BLaER1 treated with 17β-estradiol and CSF1 and Interleukin-3, amounts not matched to agents 10 nM and 100 nM (cell line): ENCODE results near the gene NUDC.

ENCODE experiments used
- H3K27ac ChIP-seq, 11 experiments: shearing (Covaris generic); formaldehyde crosslinking; 2 replicates each; pipeline ENCODE4 v1.8.1; 2022
- H3K27me3 ChIP-seq, 11 experiments: shearing (Covaris generic); formaldehyde crosslinking; 2 replicates each; pipeline ENCODE4 v1.8.1; 2022
- H3K36me3 ChIP-seq, 11 experiments: shearing (Covaris generic); formaldehyde crosslinking; 2 replicates each; pipeline ENCODE4 v1.8.1; 2022
- H3K4me1 ChIP-seq, 10 experiments: shearing (Covaris generic); formaldehyde crosslinking; 2 replicates each; pipeline ENCODE4 v1.8.1; 2022
- H3K4me2 ChIP-seq, 11 experiments: shearing (Covaris generic); formaldehyde crosslinking; 2 replicates each; pipeline ENCODE4 v1.8.1; 2022
- H3K4me3 ChIP-seq, 10 experiments: shearing (Covaris generic); formaldehyde crosslinking; 2 replicates each; pipeline ENCODE4 v1.8.1; 2022
- H3K9ac ChIP-seq, 11 experiments: shearing (Covaris generic); formaldehyde crosslinking; 2 replicates each; pipeline ENCODE4 v1.8.1; 2022
- H3K9me3 ChIP-seq, 11 experiments: shearing (Covaris generic); formaldehyde crosslinking; replicated peaks in 1 of 11; 2 replicates each; pipeline ENCODE4 v1.8.1; 2022
- H4K20me1 ChIP-seq, 11 experiments: shearing (Covaris generic); formaldehyde crosslinking; 2 replicates each; pipeline ENCODE4 v1.8.1; 2022
- Cebpa-rat ChIP-seq, 11 experiments: shearing (Covaris generic); IDR thresholded peaks; 2 replicates each; pipeline ENCODE4 v1.8.1; 2022

The NUDC gene

DNA sequence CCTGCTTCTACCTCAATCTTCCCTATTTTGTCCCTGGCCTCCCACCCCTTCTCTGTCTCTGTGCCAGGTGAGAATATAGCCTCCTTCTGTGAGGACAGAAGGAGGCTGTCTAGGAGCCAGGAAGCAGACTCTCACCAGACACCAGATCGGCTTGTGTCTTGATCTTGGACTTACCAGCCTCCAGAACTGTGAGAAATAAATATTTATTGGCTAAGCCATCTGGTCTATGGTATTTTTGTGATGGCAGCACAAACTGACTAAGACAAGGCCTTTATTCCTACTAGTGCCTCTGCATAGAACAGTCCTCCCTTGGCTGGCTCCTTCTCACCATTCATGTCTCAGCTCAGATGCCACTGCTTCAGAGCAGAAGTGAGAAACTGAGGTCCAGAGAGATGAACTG lies 33.3 kb upstream of the NUDC start:
- Histone ChIP-seq H3K27ac (no peak overlapping the region; a peak in 1 of 22 replicates), H3K4me2 (peak overlapping the region in 8 of 11 experiments; percentile 86 to 98 (median 95); a peak in 13 of 22 replicates), H3K9ac (peak overlapping the region; percentile 19 to 97 (median 91); a peak in 17 of 22 replicates), H3K36me3 (peaks cover 67 to 87% (median 78%) of the 10 kb centered on the region in 11 experiments), H3K27me3 (no peaks in the 10 kb centered on the region), H3K4me3 (0 out of 20 replicates have a peak overlapping the region, but pooled peaks of 1 of the 10 experiments have one; percentile 99), H3K9me3 (no peaks in the 10 kb centered on the region), H3K4me1 (peaks cover 14 to 25% (median 22%) of the 10 kb centered on the region in 10 experiments), H4K20me1 (peaks cover 12 to 63% (median 42%) of the 10 kb centered on the region in 11 experiments; a peak in 16 of 22 replicates)
- TF ChIP-seq Cebpa-rat (IDR thresholded peaks at IDR 0.05), result no peak

DNA sequence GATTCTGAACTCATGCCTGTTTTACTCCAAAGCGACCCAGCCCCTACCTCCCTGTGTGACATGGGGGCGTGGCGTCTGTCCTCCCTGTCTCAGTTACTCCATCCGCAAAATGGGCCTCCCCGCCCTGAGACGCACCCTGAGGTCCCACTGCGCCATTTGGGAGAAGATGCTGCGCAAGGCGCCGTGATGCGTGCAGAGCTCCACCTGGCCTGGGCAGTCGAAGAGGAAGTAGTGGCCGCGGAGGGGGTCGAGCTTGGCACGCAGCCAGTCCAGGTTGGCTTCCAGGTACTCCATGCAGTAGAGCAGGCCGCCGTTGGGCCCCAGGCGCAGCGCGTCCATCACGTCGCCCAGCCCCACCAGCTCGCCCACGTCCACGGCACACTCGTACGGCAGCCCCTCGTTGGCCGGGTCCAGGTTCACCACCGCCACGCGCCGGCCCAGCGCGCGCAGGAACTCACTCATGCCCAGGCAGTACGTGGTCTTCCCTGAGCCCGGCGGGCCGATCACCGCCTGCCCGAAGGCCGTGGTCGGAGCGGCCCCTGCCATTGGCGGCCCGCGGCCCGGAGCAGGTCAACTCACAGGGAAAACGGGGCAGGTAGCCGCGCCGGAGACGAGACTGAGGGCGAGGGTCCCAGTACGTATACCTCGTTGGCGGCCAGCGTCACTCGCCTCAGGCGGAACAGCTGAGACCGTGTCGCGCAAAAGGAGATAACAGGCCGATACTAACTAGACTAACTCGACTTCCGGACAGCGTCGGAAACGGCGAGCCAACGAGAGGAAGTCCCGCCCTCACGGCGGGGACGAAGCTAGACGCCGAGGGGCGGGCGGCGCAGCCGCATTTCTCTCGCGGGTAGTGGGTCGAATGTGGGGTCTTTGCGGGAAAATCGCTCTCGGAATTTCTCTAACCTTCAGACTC lies 31.7 kb upstream of the NUDC start, which contains the start of gene GPN2:
Gene GPN2 (minus strand): TSS at position 733 of the 916 bp plus-strand sequence. CDS start 187 bp downstream, at position 546.
- Histone ChIP-seq H3K27ac (peak within 1 kb of the TSS; percentile 81 to 93 (median 87)), H3K27me3 (no peaks in the 10 kb centered on the region), H4K20me1 (peaks cover 12 to 57% (median 40%) of the 10 kb centered on the region in 11 experiments; a peak in 16 of 22 replicates), H3K4me1 (peaks cover 14 to 25% (median 23%) of the 10 kb centered on the region in 10 experiments), H3K4me2 (peak within 1 kb of the TSS; percentile 86 to 98 (median 95)), H3K4me3 (peak within 1 kb of the TSS; percentile 81 to 99 (median 90)), H3K36me3 (peaks cover 67 to 87% (median 78%) of the 10 kb centered on the region in 11 experiments), H3K9ac (peak within 1 kb of the TSS; percentile 88 to 97 (median 92)), H3K9me3 (no peaks in the 10 kb centered on the region)
- TF ChIP-seq Cebpa-rat (IDR thresholded peaks at IDR 0.05), result no peak

DNA sequence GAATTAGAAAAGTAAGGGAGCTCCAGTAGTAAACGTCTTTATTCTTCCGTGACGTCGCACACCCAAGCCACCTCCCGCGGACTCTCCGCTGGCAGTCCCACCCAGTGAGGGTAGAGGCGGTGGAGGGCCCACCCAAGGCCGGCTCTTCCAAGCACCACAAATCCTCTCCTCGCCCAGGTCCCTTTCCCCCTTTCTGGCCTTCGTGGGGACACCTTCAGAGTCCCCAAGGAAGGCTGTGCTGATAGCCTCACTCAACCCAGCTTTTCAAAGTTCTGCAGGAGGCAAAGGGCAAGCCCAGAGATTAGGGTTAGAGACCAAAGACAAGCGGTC lies 31.1 kb upstream of the NUDC start:
- H3K9ac ChIP-seq, result peak overlapping the region; percentile 88 to 97 (median 92)
- H3K9me3 ChIP-seq, result no peaks in the 10 kb centered on the region
- H3K27ac ChIP-seq, result peak overlapping the region; percentile 81 to 93 (median 87)
- peaks cover 12 to 56% (median 38%) of the 10 kb centered on the region in 11 experiments; a peak in 16 of 22 replicates for H4K20me1 ChIP-seq
- TF ChIP-seq Cebpa-rat (IDR thresholded peaks at IDR 0.05), result no peak
- peaks cover 14 to 28% (median 24%) of the 10 kb centered on the region in 10 experiments for H3K4me1 ChIP-seq
- H3K27me3 ChIP-seq, result no peaks in the 10 kb centered on the region
- peak overlapping the region; percentile 81 to 99 (median 90) for H3K4me3 ChIP-seq
- H3K36me3 ChIP-seq, result peaks cover 67 to 87% (median 78%) of the 10 kb centered on the region in 11 experiments
- peak overlapping the region; percentile 86 to 98 (median 95) for H3K4me2 ChIP-seq

DNA sequence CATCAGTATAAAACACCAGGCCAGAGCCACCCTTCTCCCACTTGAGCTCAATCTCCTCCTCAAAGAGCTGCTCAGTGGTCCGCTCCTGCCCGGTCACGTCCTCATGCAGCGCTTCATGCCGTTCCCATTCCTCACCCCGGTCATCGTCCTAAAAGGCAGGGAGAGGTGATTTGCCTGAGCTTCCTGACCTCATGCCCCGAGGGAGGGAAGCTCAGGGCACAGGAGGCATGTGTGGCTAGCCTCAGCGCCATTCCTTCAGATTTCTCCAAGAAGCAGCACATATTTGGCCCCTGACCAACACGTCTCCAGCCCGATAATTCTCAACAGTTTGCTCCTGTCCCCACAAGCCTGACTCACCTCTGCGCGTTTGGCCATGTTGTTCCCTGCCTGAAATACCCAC lies 27.3 kb upstream of the NUDC start:
- Histone ChIP-seq H3K4me3 (no peak overlapping the region), H3K27me3 (no peaks in the 10 kb centered on the region), H3K36me3 (peaks cover 65 to 85% (median 77%) of the 10 kb centered on the region in 11 experiments), H3K9me3 (no peaks in the 10 kb centered on the region), H3K27ac (no peak overlapping the region), H3K4me1 (peaks cover 11 to 49% (median 27%) of the 10 kb centered on the region in 10 experiments), H4K20me1 (peaks cover 0 to 47% (median 15%) of the 10 kb centered on the region in 11 experiments; a peak in 15 of 22 replicates), H3K4me2 (no peak overlapping the region), H3K9ac (0 out of 22 replicates have a peak overlapping the region, but pooled peaks of 2 of the 11 experiments have one; percentile 12 to 14)
- TF ChIP-seq Cebpa-rat (IDR thresholded peaks at IDR 0.05), result no peak

DNA sequence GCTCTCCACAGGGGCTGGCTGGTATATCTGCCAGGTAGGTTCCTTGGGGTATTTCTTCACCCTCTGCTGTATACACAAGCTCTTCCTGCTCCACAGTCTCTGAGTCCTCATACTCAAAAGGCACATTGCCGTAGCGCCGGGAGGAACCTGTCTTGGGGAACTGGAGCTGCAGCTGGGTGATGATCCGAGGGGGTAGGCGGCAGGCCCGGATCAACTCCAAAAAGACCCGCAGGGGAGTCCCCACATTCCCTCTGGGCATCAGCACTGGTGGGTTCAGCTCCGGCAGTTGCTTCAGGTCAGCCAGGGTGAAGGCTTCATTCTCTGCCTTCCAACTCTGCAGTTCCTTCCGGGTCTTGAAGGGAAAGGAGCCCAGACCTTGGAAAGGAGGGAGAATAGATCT lies 24.2 kb upstream of the NUDC start:
- Histone ChIP-seq H3K9ac (peak overlapping the region in 4 of 11 experiments; percentile 31 to 98 (median 65); a peak in 4 of 22 replicates), H4K20me1 (peaks cover 0 to 46% (median 12%) of the 10 kb centered on the region in 11 experiments; a peak in 11 of 22 replicates), H3K27me3 (no peaks in the 10 kb centered on the region), H3K36me3 (peaks cover 59 to 68% (median 65%) of the 10 kb centered on the region in 11 experiments), H3K4me2 (peak overlapping the region in 1 of 11 experiments; percentile 96; a peak in 2 of 22 replicates), H3K27ac (no peak overlapping the region), H3K4me1 (peaks cover 20 to 49% (median 27%) of the 10 kb centered on the region in 10 experiments), H3K9me3 (no peaks in the 10 kb centered on the region), H3K4me3 (no peak overlapping the region)
- TF ChIP-seq Cebpa-rat (IDR thresholded peaks at IDR 0.05), result no peak

DNA sequence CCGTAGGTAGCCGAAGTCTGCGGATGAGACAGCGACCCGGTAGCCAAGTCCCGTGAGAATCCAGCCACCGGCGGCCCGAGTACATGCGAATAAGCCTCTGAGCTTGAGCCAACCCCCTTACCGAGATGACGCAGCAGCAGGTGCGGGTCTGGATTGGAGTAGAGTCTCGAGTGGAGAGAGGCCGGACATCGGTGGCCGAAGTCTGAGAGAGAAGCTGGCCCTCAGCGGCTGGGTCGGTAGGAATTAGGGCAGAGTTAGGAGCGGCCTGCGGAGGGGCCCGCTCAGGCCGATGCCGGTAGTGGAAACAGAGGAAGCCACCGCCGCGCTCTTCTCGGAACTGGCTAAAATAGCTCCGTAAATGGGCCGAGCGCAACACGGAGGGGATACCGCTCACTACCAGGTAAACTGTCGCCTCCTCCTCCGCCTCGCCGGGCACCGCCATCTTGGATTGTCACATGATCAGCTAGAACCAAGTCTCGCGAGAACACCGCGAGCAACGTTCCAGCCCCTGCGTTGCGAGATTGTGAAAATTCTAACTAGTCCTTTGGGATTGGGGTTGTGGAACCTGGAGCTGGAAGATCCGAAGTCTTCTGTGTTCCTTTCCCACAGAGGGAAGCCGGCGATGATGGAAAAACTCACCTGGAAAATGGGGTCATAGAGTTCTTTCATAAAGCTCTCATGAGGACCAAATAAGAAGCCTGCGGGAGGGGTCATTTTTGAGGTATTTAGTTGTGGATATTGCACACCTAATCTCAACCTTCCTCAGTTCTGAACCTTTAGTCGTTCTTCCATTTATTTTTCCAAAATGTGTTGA lies 21.3 kb upstream of the NUDC start, which contains the start of gene GPATCH3:
Gene GPATCH3 (minus strand): TSS at position 467 of the 814 bp plus-strand sequence. CDS start 25 bp downstream, at position 442.
- H3K4me3 ChIP-seq, result peak within 1 kb of the TSS; percentile 81 to 99 (median 91)
- TF ChIP-seq Cebpa-rat (IDR thresholded peaks at IDR 0.05), result peak in 2 of 11 experiments; percentile 21 to 64; a peak in 2 of 22 replicates
- peaks cover 0 to 35% (median 4%) of the 10 kb centered on the region in 11 experiments; a peak in 11 of 22 replicates for H4K20me1 ChIP-seq
- H3K4me1 ChIP-seq, result peaks cover 20 to 44% (median 27%) of the 10 kb centered on the region in 10 experiments
- peak within 1 kb of the TSS; percentile 84 to 97 (median 94) for H3K4me2 ChIP-seq
- H3K9me3 ChIP-seq, result no peaks in the 10 kb centered on the region
- peaks cover 31 to 40% (median 36%) of the 10 kb centered on the region in 11 experiments for H3K36me3 ChIP-seq
- no peaks in the 10 kb centered on the region for H3K27me3 ChIP-seq
- peak within 1 kb of the TSS; percentile 86 to 97 (median 91) for H3K27ac ChIP-seq
- peak within 1 kb of the TSS; percentile 90 to 98 (median 95) for H3K9ac ChIP-seq

DNA sequence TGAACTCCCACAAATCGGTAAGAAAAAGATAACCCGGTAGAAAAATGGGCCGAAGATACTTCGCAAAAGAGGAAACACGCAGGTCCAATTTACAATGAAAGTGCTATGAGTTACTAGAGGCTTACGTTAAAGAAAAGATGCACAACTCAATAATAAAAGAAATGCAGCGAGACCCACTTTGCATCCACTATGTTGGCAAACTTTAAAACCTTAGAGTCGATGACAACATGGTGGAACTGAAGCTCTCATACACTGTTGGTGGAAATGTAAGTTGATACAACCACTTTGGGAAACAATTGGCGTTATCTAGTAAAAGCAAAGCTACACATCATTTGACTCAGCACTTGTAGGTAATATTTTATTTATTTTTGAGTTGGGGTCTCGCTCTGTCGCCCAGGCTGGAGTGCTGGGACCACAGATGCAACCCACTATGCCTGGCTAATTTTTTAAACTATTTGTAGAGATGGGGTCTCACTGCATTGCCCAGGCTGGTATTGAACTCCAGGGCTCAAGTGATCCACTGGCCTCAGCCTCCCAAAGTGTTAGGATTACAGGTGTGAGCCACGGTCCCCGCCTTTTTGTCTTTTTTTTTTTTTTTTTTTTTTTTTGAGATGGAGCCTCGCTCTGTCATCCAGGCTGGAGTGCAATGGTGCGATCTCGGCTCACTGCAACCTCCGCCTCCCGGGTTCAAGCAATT lies 20.6 kb upstream of the NUDC start:
- Histone ChIP-seq H3K27ac (peak overlapping the region; percentile 86 to 97 (median 91)), H3K4me1 (peaks cover 20 to 37% (median 25%) of the 10 kb centered on the region in 10 experiments), H3K36me3 (peaks cover 23 to 32% (median 29%) of the 10 kb centered on the region in 11 experiments), H3K4me2 (peak overlapping the region; percentile 84 to 97 (median 94)), H3K27me3 (no peaks in the 10 kb centered on the region), H3K4me3 (peak overlapping the region; percentile 81 to 99 (median 91)), H4K20me1 (peaks cover 0 to 31% (median 4%) of the 10 kb centered on the region in 11 experiments; a peak in 10 of 22 replicates), H3K9ac (peak overlapping the region; percentile 90 to 98 (median 95)), H3K9me3 (no peaks in the 10 kb centered on the region)
- no peak for TF ChIP-seq Cebpa-rat (IDR thresholded peaks at IDR 0.05)
